Right lobe of liver (tissue), 6 donors: ENCODE measurements around the gene TMEM170B. TPM values are rescaled to one million over a fixed set of nuclear protein-coding genes. Genes with fewer than 3 reads are reported as not detected.

ENCODE experiments used
- ATAC-seq, 4 donors: fragments of 200-7000 bp; cut with Tn5 transposase; one replicate each; pipeline ENCODE4 v1.9.1; 2020; ENCODE audit warnings: mild to moderate bottlenecking in 4 of 4, moderate library complexity in 4 of 4
- DNase-seq, 3 donors: peaks; one replicate each; pipeline ENCODE4 v3.0.0-alpha.2; 2020
- H3K27ac ChIP-seq, 3 donors: fragments of 200-600 bp; one replicate each; pipeline ENCODE4 v1.8.0; 2022
- H3K27me3 ChIP-seq, 2 donors: fragments of 200-600 bp; one replicate each; pipeline ENCODE4 v1.8.0; 2022
- H3K36me3 ChIP-seq, 4 donors: fragments of 200-600 bp; sonication (generic) in 1 of 4; one replicate each; pipeline versions ENCODE4 v1.5.1 to v1.8.0; 2017 to 2022; ENCODE audit warnings: control low read depth in 1 of 4
- H3K4me1 ChIP-seq, 4 donors: fragments of 200-600 bp; sonication (generic) in 1 of 4; one replicate each; pipeline versions ENCODE4 v1.5.1 to v1.8.0; 2017 to 2022; ENCODE audit warnings: control low read depth in 1 of 4
- H3K4me3 ChIP-seq, 3 donors: fragments of 200-600 bp; one replicate each; pipeline ENCODE4 v1.8.0; 2022
- H3K9me3 ChIP-seq, 4 donors: fragments of 200-600 bp; sonication (generic) in 1 of 4; one replicate each; pipeline versions ENCODE4 v1.5.1 to v1.8.0; 2017 to 2022; ENCODE audit warnings: control low read depth in 1 of 4
- CTCF ChIP-seq, 4 donors: fragments of 200-600 bp in 3 of 4; fragments of 450-650 bp in 1 of 4; IDR thresholded peaks; one replicate each; pipeline versions ENCODE4 v1.5.1 to v1.8.0; 2016 to 2022; ENCODE audit warnings: antibody characterized with exemption in 4 of 4, mild to moderate bottlenecking in 2 of 4
- POLR2A ChIP-seq: fragments of 450-650 bp; IDR thresholded peaks from one replicate; pipeline ENCODE4 v1.6.1; 2017; ENCODE audit warnings: antibody characterized with exemption, mild to moderate bottlenecking
- WGBS: methylation state at CpG from one replicate; pipeline ENCODE4 v1.1.6; 2018; ENCODE audit warnings: low coverage, low lambda C conversion rate; ENCODE audit not compliant: insufficient coverage; ENCODE audit errors: missing lambda C conversion rate; 5-methylcytosine and 5-hydroxymethylcytosine counted together
- intact Hi-C, 2 donors: fragments of 100-400 bp; cut with DNase I; formaldehyde crosslinking; loops; one replicate each; pipeline versions ENCODE4 v1.11.2 to v1.14.1; 2022
- total RNA-seq, 6 experiments: library from RNA; depleted of rRNA in 2 of 6; stranded (reverse); fragments of >200 nt in 2 of 6; fragmentation: NEBNext Ultra II Directional in 3 of 6; extraction: Animal tissue kit (Norgen Biotek cat#: 25700) in 3 of 6; gene quantifications; one replicate each; pipeline versions ENCODE4 v1.1.0 to v1.2.4, GENCODE V29; 2016 to 2023
- donor health status: DM: no; HTN: yes; CAD: no.
- donor health status: DM: no; HTN: no; CAD: no.
- donor health status: DM: no; HTN: no; CAD: no.
- donor health status: DM: no; HTN: yes; CAD: no.
- donor health status: DM: no; HTN: yes; CAD: no.

TMEM170B gene
- total RNA-seq, 6 experiments from 2014 or later: 3.6 to 6.7 (median 5.0) TPM

DNA sequence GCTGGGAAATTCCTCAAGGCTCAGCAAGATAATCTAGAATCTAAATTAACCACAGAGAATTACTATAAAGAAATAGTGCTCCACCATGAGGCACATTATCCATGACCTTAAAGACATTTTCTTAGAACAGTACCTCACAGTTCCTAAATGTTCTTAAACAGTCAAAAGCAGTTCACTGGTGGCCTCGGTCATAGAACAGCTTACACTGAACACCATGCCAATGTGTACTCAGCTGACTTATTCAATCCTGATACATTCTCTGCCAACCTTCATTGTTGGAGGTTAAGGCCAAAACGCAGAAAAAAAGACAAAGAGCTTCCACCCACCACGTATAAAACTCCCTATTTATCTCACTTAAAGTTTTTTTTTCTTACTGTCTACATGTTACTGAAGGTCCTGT lies 21.8 kb upstream of the TMEM170B start:
- peak in 1 of 4 donors; percentile 51 for ATAC-seq
- H3K27ac ChIP-seq: no peak overlapping the region
- peaks cover 0 to 3% (median 0%) of the 10 kb centered on the region in 4 donors for H3K9me3 ChIP-seq
- no peak for DNase-seq
- H3K36me3 ChIP-seq: no peaks in the 10 kb centered on the region
- no peaks in the 10 kb centered on the region for H3K27me3 ChIP-seq
- 57% methylated on average over 3 of the region's 3 CpGs for WGBS
- intact Hi-C loops: no loop called here
- no peak overlapping the region for H3K4me3 ChIP-seq
- H3K4me1 ChIP-seq: no peaks in the 10 kb centered on the region
- no peak for TF ChIP-seq POLR2A
- TF ChIP-seq CTCF (IDR thresholded peaks at IDR 0.05): no peak

DNA sequence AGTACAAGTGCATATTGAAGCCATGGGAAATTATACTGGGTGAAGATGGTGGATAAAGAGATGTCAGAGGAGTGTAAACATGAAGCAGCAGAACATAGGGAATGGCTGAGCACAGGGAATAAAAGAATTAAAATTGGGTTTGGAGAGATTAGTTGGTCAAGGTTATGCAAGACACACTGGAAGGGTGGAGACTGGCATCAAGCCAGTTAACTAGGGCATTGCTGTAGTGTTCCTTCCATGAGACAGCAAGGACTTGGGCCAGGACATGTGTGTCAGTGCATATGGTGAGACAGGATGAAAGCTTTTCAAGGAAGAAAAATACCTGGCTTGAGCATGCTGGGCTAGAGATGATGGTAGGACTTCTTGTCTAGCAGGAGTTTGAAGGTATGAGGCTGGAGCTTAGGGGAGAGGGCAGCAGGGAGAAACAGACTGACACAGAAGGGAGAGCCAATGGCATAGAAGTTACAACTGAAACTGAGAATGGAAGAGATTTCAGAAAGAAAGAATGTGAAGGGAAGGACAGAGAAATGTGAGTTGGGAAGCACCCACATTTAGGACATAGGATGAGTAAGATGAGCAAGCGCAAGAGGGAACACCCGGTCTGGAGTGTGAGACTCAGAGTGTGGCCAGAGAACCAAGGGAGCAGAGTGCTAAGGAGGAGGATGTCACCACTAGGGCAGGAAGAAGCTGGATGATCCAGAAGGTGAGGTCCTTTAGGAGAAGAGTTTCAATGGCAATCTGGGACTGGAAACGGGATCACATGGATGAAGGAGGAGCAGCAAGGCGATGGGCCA lies 14.5 kb upstream of the TMEM170B start:
- peak; percentile 36 to 44 (median 44) for ATAC-seq
- no peak overlapping the region for H3K27ac ChIP-seq
- H3K4me3 ChIP-seq: no peak overlapping the region
- no peaks in the 10 kb centered on the region for H3K27me3 ChIP-seq
- peaks cover 0 to 8% (median 0%) of the 10 kb centered on the region in 4 donors for H3K4me1 ChIP-seq
- no peak for DNase-seq
- intact Hi-C loops: no loop called here
- WGBS: 82% methylated on average over 4 of the region's 4 CpGs
- H3K9me3 ChIP-seq: peaks cover 0 to 1% (median 0%) of the 10 kb centered on the region in 4 donors
- H3K36me3 ChIP-seq: no peaks in the 10 kb centered on the region
- TF ChIP-seq POLR2A (no peak), CTCF (IDR thresholded peaks at IDR 0.05) (no peak)

GRCh38 chr6:11525468-11526155 lies 11.9 kb upstream of the TMEM170B start:
- no peaks in the 10 kb centered on the region for H3K36me3 ChIP-seq
- ATAC-seq: peak; percentile 33 to 89 (median 71)
- H3K27ac ChIP-seq: peak overlapping the region in 1 of 3 donors; percentile 0
- H3K9me3 ChIP-seq: no peaks in the 10 kb centered on the region
- H3K4me1 ChIP-seq: peaks cover 0 to 8% (median 0%) of the 10 kb centered on the region in 4 donors
- no peak overlapping the region for H3K4me3 ChIP-seq
- WGBS: 53% methylated on average over 2 of the region's 2 CpGs
- H3K27me3 ChIP-seq: no peaks in the 10 kb centered on the region
- no peak for TF ChIP-seq CTCF (IDR thresholded peaks at IDR 0.05)
- intact Hi-C loops: no loop called here
- peak in 1 of 3 donors; percentile 55 for DNase-seq

DNA sequence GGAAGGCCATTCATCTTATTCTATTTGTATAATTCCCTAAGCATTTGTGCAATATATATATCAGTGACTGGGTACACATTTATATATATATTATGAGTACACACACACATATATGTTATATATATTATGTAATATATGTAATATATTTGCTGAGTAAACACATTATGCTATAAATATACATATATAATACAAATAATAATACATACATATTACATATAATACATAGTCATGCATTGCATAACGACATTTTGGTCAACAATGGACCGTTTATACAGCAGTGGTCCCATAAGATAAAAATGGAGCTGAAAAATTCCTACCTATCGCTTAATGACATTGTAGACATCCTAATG lies 11.4 kb upstream of the TMEM170B start:
- TF ChIP-seq POLR2A: no peak
- no peak for TF ChIP-seq CTCF (IDR thresholded peaks at IDR 0.05)
- 82% methylated on average over 3 of the region's 3 CpGs for WGBS
- intact Hi-C loops: no loop called here

More for the DNA sequence above, 11.4 kb upstream of the TMEM170B start:
- Histone ChIP-seq H3K27ac (no peak overlapping the region), H3K36me3 (no peaks in the 10 kb centered on the region), H3K4me1 (peaks cover 0 to 8% (median 0%) of the 10 kb centered on the region in 4 donors), H3K4me3 (no peak overlapping the region), H3K27me3 (no peaks in the 10 kb centered on the region), H3K9me3 (no peaks in the 10 kb centered on the region)
- ATAC-seq (no peak), DNase-seq (no peak)
